Measurements from ENCODE around the gene YPEL1.
"Not testable (repeated sequence)": the region's sequence is repeated elsewhere in the genome, so short reads cannot be mapped to it uniquely, and the experiment has no call there.

The YPEL1 gene

DNA sequence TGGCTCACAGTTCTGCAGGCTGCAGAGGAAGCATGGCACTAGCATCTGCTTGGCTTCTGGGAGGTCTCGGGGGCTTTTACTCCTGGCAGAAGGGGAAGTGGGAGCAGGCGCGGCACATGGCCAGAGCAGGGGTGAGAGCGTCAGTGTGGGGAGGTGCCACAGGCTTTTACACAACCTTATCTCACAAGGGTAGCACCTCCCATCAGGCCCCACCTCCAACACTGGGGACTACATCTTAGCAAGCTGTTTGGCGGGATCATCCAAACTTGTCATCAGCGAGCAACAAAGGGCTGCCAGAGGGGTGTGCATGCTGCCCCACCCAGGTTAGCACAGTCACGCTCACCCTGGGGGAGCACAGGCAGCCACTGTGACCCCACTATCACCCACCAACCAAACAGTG, 18.9 kb upstream of the YPEL1 start:
- in situ Hi-C loops (cut with MboI; ENCODE audit: low sequenced_read_pairs) = no loop called here

- in situ Hi-C loops (cut with MboI; ENCODE audit: low sequenced_read_pairs) = no loop called here
Observed at GRCh38 chr22:21753374-21754111, 17.9 kb upstream of the YPEL1 start.

- in situ Hi-C loops (cut with MboI; ENCODE audit: low sequenced_read_pairs) = no loop called here
Observed at GRCh38 chr22:21752276-21752675, 16.7 kb upstream of the YPEL1 start.

DNA sequence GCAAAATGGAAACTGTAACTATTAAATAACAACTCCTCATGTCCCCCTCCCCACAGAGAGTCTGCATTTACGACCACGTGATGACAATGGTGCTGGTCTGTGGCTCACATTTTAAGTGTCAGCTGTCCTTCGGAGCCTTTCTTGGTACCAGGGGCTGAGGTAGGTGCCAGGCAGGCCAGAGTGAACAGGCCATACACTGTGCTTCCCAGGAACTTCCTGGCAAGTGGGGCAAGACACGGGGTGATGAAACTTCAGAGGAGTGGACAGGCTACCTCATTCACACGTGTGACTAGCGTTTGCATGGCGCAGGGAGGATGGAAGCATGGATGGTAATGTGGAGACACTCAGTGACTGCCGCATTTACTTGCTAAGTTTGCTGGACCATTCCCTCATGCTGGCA, 10.4 kb upstream of the YPEL1 start:
- in situ Hi-C loops (cut with MboI; ENCODE audit: low sequenced_read_pairs) = no loop called here

DNA sequence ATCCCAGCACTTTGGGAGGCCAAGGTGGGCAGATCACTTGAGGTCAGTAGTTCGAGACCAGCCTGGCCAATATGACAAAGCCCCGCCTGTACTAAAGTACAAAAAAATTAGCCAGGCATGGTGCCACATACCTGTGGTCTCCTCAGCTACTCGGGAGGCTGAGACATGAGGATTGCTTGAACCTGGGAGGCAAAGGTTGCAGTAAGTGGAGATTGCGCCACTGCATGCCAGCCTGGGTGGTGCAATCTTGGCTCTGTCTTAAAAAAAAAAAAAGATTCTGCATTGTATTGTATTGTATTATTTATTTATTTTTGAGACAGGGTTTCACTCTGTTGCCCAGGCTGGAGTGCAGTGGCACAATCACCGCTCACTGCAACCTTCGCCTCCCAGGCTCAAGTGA, 9.3 kb upstream of the YPEL1 start:
- in situ Hi-C loops (cut with MboI; ENCODE audit: low sequenced_read_pairs) = not testable (repeated sequence)

GRCh38 chr22:21741790-21742189, 6.2 kb upstream of the YPEL1 start:
- in situ Hi-C loops (cut with MboI; ENCODE audit: low sequenced_read_pairs) = no loop called here

DNA sequence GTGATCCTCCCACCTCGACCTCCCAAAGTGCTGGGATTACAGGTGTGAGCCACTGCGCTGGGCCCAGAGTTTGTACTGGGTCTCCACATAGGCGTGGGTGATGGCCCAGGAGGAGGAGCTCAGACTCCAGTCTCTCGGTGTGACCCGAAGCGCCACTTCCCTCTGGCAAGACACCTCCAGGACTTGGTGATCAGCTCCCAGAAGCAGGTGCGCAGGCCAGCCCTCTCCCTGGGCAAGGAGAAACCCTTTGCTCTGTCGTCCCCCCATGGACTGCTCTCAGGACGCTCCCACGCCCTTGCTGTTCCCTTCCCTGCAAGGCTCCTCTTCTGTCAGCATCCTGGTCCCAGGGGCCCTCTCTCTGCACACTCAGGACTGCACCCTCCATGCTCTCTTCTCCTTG, 5.5 kb upstream of the YPEL1 start:
- in situ Hi-C loops (cut with MboI; ENCODE audit: low sequenced_read_pairs) = no loop called here

- in situ Hi-C loops (cut with MboI; ENCODE audit: low sequenced_read_pairs) = no loop called here
Observed at GRCh38 chr22:21739828-21740377, 4.3 kb upstream of the YPEL1 start.

- in situ Hi-C loops (cut with MboI; ENCODE audit: low sequenced_read_pairs) = no loop called here
Observed at GRCh38 chr22:21738966-21739365, 3.4 kb upstream of the YPEL1 start.

- in situ Hi-C loops (cut with MboI; ENCODE audit: low sequenced_read_pairs) = no loop called here
Observed at GRCh38 chr22:21738081-21738480, 2.5 kb upstream of the YPEL1 start.

DNA sequence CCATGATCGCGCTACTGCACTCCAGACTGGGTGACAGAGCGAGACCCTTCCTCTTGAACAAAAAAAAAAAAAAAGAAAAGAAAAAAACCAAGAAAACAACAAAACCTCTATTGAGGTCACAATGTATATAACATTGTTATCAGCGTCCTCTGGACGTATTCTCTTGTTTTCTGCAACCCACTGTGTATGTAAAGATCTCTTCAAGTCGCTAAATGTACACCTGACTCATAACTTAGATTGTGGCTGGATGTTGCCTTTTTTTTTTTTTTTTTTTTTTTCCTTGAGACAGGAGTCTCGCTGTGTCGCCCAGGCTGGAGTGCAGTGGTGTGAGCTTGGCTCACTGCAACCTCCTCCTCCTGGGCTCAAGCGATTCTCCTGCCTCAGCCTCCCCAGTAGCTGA, 1.4 kb upstream of the YPEL1 start:
- in situ Hi-C loops (cut with MboI; ENCODE audit: low sequenced_read_pairs) = no loop called here

DNA sequence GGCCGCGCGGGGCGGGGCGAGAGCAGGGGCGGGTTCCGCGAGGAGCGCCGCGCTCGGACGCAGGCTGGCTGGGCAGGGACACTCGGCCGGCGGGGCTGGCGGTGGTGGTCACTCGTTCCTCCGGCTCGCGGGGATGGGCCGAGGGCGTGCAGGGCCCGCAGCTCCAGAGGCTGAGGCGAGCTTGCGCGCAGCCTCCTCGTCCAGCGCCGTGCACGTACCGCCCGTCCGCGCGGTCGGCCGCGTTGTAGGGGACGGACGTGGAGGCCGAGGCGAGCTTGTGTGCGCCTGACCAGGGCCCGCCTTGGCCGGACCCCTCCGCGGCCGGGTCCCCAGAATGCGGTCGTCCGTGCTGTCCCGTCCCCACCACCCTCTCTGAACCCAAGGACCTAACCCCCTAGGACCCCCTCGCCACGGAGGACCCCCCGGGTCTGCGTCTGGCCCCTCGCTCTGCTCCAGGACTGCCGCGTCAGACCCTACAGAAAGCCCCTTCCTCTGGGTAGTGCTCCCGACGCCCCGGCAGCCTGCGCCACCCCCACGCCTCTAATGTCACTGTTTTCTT, 569 bp upstream of the YPEL1 start:
- in situ Hi-C loops (cut with MboI; ENCODE audit: low sequenced_read_pairs) = no loop called here

- in situ Hi-C loops (cut with MboI; ENCODE audit: low sequenced_read_pairs) = no loop called here
Observed at GRCh38 chr22:21734540-21735199, 924 bp downstream of the YPEL1 start.

DNA sequence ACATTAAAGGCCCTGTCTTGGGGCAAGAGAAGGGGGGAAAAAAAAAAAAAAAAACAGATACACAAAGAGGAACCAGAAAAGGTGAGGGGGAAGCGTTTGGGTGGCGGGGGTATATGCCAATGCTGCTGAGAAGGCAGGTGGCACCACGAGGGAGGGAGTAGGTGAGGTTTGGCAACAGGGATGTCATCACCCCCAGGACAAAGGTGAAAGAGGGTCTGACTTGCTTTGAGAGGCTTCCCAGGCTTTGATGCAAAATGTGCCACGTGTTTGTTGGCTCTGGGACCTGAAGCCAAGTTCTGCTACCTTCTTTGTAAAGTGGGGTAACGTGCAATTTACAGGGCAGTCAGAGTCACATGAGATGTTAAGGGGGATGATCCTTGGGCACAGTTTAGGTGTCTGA, 4.1 kb downstream of the YPEL1 start:
- in situ Hi-C loops (cut with MboI; ENCODE audit: low sequenced_read_pairs) = no loop called here

- in situ Hi-C loops (cut with MboI; ENCODE audit: low sequenced_read_pairs) = no loop called here
Observed at GRCh38 chr22:21730535-21731308, 4.9 kb downstream of the YPEL1 start.

DNA sequence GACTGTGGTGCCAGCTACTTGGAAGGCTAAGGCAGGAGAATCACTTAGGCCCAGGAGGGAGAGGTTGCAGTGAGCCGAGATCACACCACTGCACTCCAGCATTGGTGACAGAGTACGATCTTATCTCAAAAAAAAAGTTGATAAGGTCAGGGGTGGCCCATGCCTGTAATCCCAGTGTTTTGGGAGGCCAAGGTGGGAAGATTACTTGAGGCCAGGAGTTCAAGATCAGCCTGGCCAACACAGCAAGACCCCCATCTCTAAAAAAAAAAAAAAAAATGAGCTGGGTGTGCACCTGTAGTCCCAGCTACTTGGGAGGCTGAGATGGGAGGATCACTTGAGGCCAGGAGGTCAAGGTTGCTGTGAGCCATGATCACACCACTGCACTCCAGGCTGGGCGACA, 6.4 kb downstream of the YPEL1 start:
- in situ Hi-C loops (cut with MboI; ENCODE audit: low sequenced_read_pairs) = not testable (repeated sequence)

- in situ Hi-C loops (cut with MboI; ENCODE audit: low sequenced_read_pairs) = no loop called here
Observed at GRCh38 chr22:21728270-21728669, 7.3 kb downstream of the YPEL1 start.

GRCh38 chr22:21727768-21728167, 7.8 kb downstream of the YPEL1 start:
- in situ Hi-C loops (cut with MboI; ENCODE audit: low sequenced_read_pairs) = no loop called here

GRCh38 chr22:21727159-21727558, 8.4 kb downstream of the YPEL1 start:
- in situ Hi-C loops (cut with MboI; ENCODE audit: low sequenced_read_pairs) = no loop called here

- in situ Hi-C loops (cut with MboI; ENCODE audit: low sequenced_read_pairs) = no loop called here
Observed at GRCh38 chr22:21726650-21727049, 8.9 kb downstream of the YPEL1 start.

GRCh38 chr22:21725956-21726649, 9.5 kb downstream of the YPEL1 start:
- in situ Hi-C loops (cut with MboI; ENCODE audit: low sequenced_read_pairs) = no loop called here

Measured in HL-60/S4 treated with phorbol 12-myristate 13-acetate at 8.2 ng/mL for 4 days and 3 days (cell line).